ENCODE data around the gene CRACR2A.

The CRACR2A gene

GRCh38 chr12:3592856-3593625 lies 159.9 kb downstream of the CRACR2A start:
- DNase-seq = no peak

GRCh38 chr12:3589745-3590144 lies 163.2 kb downstream of the CRACR2A start:
- DNase-seq = no peak

GRCh38 chr12:3587402-3588013 lies 165.4 kb downstream of the CRACR2A start:
- no peak for DNase-seq

GRCh38 chr12:3583656-3584334 lies 169.1 kb downstream of the CRACR2A start:
- DNase-seq = no peak

- no peak for DNase-seq
These were observed 172.7 kb downstream of the CRACR2A start for GRCh38 chr12:3580094-3580749.

- no peak for DNase-seq
These were observed 173.3 kb downstream of the CRACR2A start for GRCh38 chr12:3579446-3580093.

GRCh38 chr12:3578557-3578956 lies 174.4 kb downstream of the CRACR2A start:
- DNase-seq = no peak

GRCh38 chr12:3576891-3577290 lies 176.0 kb downstream of the CRACR2A start:
- no peak for DNase-seq

- no peak for DNase-seq
These were observed 177.9 kb downstream of the CRACR2A start for GRCh38 chr12:3574986-3575385.

- no peak for DNase-seq
These were observed 180.3 kb downstream of the CRACR2A start for GRCh38 chr12:3572560-3572959.

GRCh38 chr12:3571724-3572123 lies 181.2 kb downstream of the CRACR2A start:
- no peak for DNase-seq

- no peak for DNase-seq
These were observed 181.6 kb downstream of the CRACR2A start for GRCh38 chr12:3571323-3571722.

- no peak for DNase-seq
These were observed 184.2 kb downstream of the CRACR2A start for GRCh38 chr12:3568695-3569094.

- DNase-seq = no peak
These were observed 186.9 kb downstream of the CRACR2A start for GRCh38 chr12:3565985-3566384.

Measured in NCI-H2029 (cell line).